Activated CD8-positive, alpha-beta T cell treated with anti-CD3 and anti-CD28 coated beads, Interleukin-2, amount 10 ng/mL, durations not matched to agents 7 days and 5 days (primary cell): ENCODE measurements around the gene SHC3. TPM values are rescaled to one million over a fixed set of nuclear protein-coding genes. Genes with fewer than 3 reads are reported as not detected.

Source experiments
- ATAC-seq: fragments of 150-1000 bp; cut with Tn5 transposase; one replicate; pipeline ENCODE4 v1.10.0; 2021; ENCODE audit warnings: moderate library complexity
- CTCF ChIA-PET: fragments of 350-600 bp; sonication (Branson Sonifier 250); formaldehyde crosslinking; loops from one replicate; lab custom pipeline; 2021; ENCODE audit warnings: antibody characterized with exemption; lab: Charles Lee
- POLR2A ChIA-PET: fragments of 350-600 bp; sonication (Branson Sonifier 250); formaldehyde crosslinking; loops from one replicate; lab custom pipeline; 2021; ENCODE audit warnings: antibody characterized with exemption; lab: Charles Lee
- DNase-seq: peaks from one replicate; pipeline ENCODE4 v3.0.0-alpha.2; 2020
- H3K27ac Mint-ChIP-seq: one replicate; pipeline ENCODE4 v1.8.0; 2021; ENCODE audit warnings: mild to moderate bottlenecking, mixed read lengths
- H3K27me3 Mint-ChIP-seq: one replicate; pipeline ENCODE4 v1.8.0; 2021; ENCODE audit warnings: low read depth, mixed read lengths
- H3K36me3 Mint-ChIP-seq: one replicate; pipeline ENCODE4 v1.8.0; 2021; ENCODE audit warnings: low read depth, mixed read lengths
- H3K4me1 Mint-ChIP-seq: one replicate; pipeline ENCODE4 v1.8.0; 2021; ENCODE audit warnings: low read depth, mixed read lengths
- H3K4me3 Mint-ChIP-seq: one replicate; pipeline ENCODE4 v1.8.0; 2021; ENCODE audit warnings: mild to moderate bottlenecking, mixed read lengths
- H3K9me3 Mint-ChIP-seq: one replicate; pipeline ENCODE4 v1.8.0; 2022; ENCODE audit warnings: mixed read lengths; ENCODE audit not compliant: insufficient read depth
- total RNA-seq, 2 experiments: library from RNA; stranded (reverse); gene quantifications; one replicate each; pipeline ENCODE4 v1.2.3, GENCODE V29; 2021

The SHC3 gene
- total RNA-seq, 2 experiments from 2014 or later, result not detected

- H3K27me3 Mint-ChIP-seq, result peaks cover 26% of the 10 kb centered on the region
- H3K36me3 Mint-ChIP-seq, result no peaks in the 10 kb centered on the region
- POLR2A ChIA-PET, result no interaction called here
- ATAC-seq (peak; percentile 60), DNase-seq (no peak)
- CTCF ChIA-PET, result no interaction called here
- no peak within 1 kb of the TSS for H3K27ac Mint-ChIP-seq
- H3K9me3 Mint-ChIP-seq, result no peaks in the 10 kb centered on the region
- H3K4me3 Mint-ChIP-seq, result no peak within 1 kb of the TSS
- H3K4me1 Mint-ChIP-seq, result peaks cover 16% of the 10 kb centered on the region
Measured at GRCh38 chr9:88991066-88992034, 187.3 kb downstream of the SHC3 start, which contains the start of gene S1PR3. S1PR3 (plus strand) TSS chr9:88991468; CDS start chr9:89001201, 9,733 bp downstream.

- ChIA-PET CTCF (no interaction called here), POLR2A (no interaction called here)
- Mint-ChIP-seq H3K27ac (no peak overlapping the region), H3K27me3 (peaks cover 26% of the 10 kb centered on the region), H3K4me1 (peaks cover 16% of the 10 kb centered on the region), H3K4me3 (no peak overlapping the region), H3K36me3 (no peaks in the 10 kb centered on the region), H3K9me3 (no peaks in the 10 kb centered on the region)
- ATAC-seq (no peak), DNase-seq (no peak)
Measured at GRCh38 chr9:88990729-88991065, 187.9 kb downstream of the SHC3 start.

GRCh38 chr9:88990041-88990728, 188.4 kb downstream of the SHC3 start:
- peaks cover 16% of the 10 kb centered on the region for H3K4me1 Mint-ChIP-seq
- H3K9me3 Mint-ChIP-seq, result no peaks in the 10 kb centered on the region
- CTCF ChIA-PET, result interaction anchor here (1.6 kb wide), 1 partner anchor 67 kb away, joined by 4 read pairs; no protein-coding TSS in a partner anchor
- DNase-seq, result no peak
- H3K36me3 Mint-ChIP-seq, result no peaks in the 10 kb centered on the region
- no peak overlapping the region for H3K27ac Mint-ChIP-seq
- peaks cover 26% of the 10 kb centered on the region for H3K27me3 Mint-ChIP-seq
- ATAC-seq, result no peak
- POLR2A ChIA-PET, result no interaction called here
- H3K4me3 Mint-ChIP-seq, result no peak overlapping the region

- CTCF ChIA-PET, result interaction anchor here (0.6 to 1.6 kb wide), 3 partner anchors 66 to 831 kb away, joined by 3 to 4 read pairs (median 3); no protein-coding TSS in a partner anchor
- H3K27ac Mint-ChIP-seq, result no peak overlapping the region
- peak; percentile 48 for ATAC-seq
- H3K4me1 Mint-ChIP-seq, result peaks cover 16% of the 10 kb centered on the region
- H3K36me3 Mint-ChIP-seq, result no peaks in the 10 kb centered on the region
- POLR2A ChIA-PET, result no interaction called here
- peaks cover 28% of the 10 kb centered on the region for H3K27me3 Mint-ChIP-seq
- DNase-seq, result no peak
- no peaks in the 10 kb centered on the region for H3K9me3 Mint-ChIP-seq
- no peak overlapping the region for H3K4me3 Mint-ChIP-seq
Measured at GRCh38 chr9:88988796-88989641, 189.6 kb downstream of the SHC3 start.

- H3K4me1 Mint-ChIP-seq, result peaks cover 16% of the 10 kb centered on the region
- CTCF ChIA-PET, result interaction anchor here (1.0 kb wide), 1 partner anchor 409 kb away, joined by 3 read pairs; no protein-coding TSS in a partner anchor
- no peak for DNase-seq
Measured at GRCh38 chr9:88987661-88988060, 191.0 kb downstream of the SHC3 start.

GRCh38 chr9:88986776-88987175, 191.8 kb downstream of the SHC3 start:
- Mint-ChIP-seq H3K4me1 (peaks cover 12% of the 10 kb centered on the region), H3K27me3 (peaks cover 19% of the 10 kb centered on the region), H3K27ac (no peak overlapping the region), H3K9me3 (no peaks in the 10 kb centered on the region), H3K36me3 (no peaks in the 10 kb centered on the region), H3K4me3 (no peak overlapping the region)
- ATAC-seq, result no peak
- DNase-seq, result no peak
- POLR2A ChIA-PET, result no interaction called here
- CTCF ChIA-PET, result no interaction called here

More at GRCh38 chr9:88987661-88988060, 191.0 kb downstream of the SHC3 start:
- H3K27ac Mint-ChIP-seq, result no peak overlapping the region
- ATAC-seq, result no peak
- H3K4me3 Mint-ChIP-seq, result no peak overlapping the region
- POLR2A ChIA-PET, result interaction anchor here (0.7 kb wide), 1 partner anchor 118 kb away, joined by 3 read pairs; no protein-coding TSS in a partner anchor
- H3K27me3 Mint-ChIP-seq, result peaks cover 23% of the 10 kb centered on the region
- no peaks in the 10 kb centered on the region for H3K9me3 Mint-ChIP-seq
- H3K36me3 Mint-ChIP-seq, result no peaks in the 10 kb centered on the region

- ChIA-PET POLR2A (no interaction called here), CTCF (no interaction called here)
- peaks cover 18% of the 10 kb centered on the region for H3K27me3 Mint-ChIP-seq
Measured at GRCh38 chr9:88985616-88986015, 193.0 kb downstream of the SHC3 start.

GRCh38 chr9:88984543-88984883, 194.1 kb downstream of the SHC3 start:
- Mint-ChIP-seq H3K4me3 (no peak overlapping the region), H3K9me3 (no peaks in the 10 kb centered on the region), H3K27ac (no peak overlapping the region), H3K27me3 (peaks cover 18% of the 10 kb centered on the region), H3K36me3 (no peaks in the 10 kb centered on the region), H3K4me1 (peaks cover 7% of the 10 kb centered on the region)
- DNase-seq (no peak), ATAC-seq (no peak)
- CTCF ChIA-PET, result no interaction called here
- POLR2A ChIA-PET, result no interaction called here

More at GRCh38 chr9:88985616-88986015, 193.0 kb downstream of the SHC3 start:
- Mint-ChIP-seq H3K27ac (no peak overlapping the region), H3K36me3 (no peaks in the 10 kb centered on the region), H3K9me3 (no peaks in the 10 kb centered on the region), H3K4me3 (no peak overlapping the region), H3K4me1 (peaks cover 11% of the 10 kb centered on the region)
- ATAC-seq (no peak), DNase-seq (no peak)

- no peak overlapping the region for H3K4me3 Mint-ChIP-seq
- DNase-seq (no peak), ATAC-seq (no peak)
- CTCF ChIA-PET, result no interaction called here
- H3K9me3 Mint-ChIP-seq, result no peaks in the 10 kb centered on the region
- no peaks in the 10 kb centered on the region for H3K36me3 Mint-ChIP-seq
- H3K4me1 Mint-ChIP-seq, result peaks cover 2% of the 10 kb centered on the region
- no peak overlapping the region for H3K27ac Mint-ChIP-seq
- POLR2A ChIA-PET, result no interaction called here
- H3K27me3 Mint-ChIP-seq, result peaks cover 18% of the 10 kb centered on the region
Measured at GRCh38 chr9:88983865-88984542, 194.6 kb downstream of the SHC3 start.

GRCh38 chr9:88980740-88981203, 197.8 kb downstream of the SHC3 start:
- DNase-seq, result no peak
- no peaks in the 10 kb centered on the region for H3K4me1 Mint-ChIP-seq
- H3K27ac Mint-ChIP-seq, result no peak overlapping the region
- POLR2A ChIA-PET, result no interaction called here
- no peak for ATAC-seq
- H3K36me3 Mint-ChIP-seq, result no peaks in the 10 kb centered on the region
- CTCF ChIA-PET, result no interaction called here
- no peak overlapping the region for H3K4me3 Mint-ChIP-seq
- H3K27me3 Mint-ChIP-seq, result peaks cover 12% of the 10 kb centered on the region
- no peaks in the 10 kb centered on the region for H3K9me3 Mint-ChIP-seq

GRCh38 chr9:88979791-88980190, 198.8 kb downstream of the SHC3 start:
- Mint-ChIP-seq H3K4me1 (no peaks in the 10 kb centered on the region), H3K27ac (no peak overlapping the region), H3K9me3 (no peaks in the 10 kb centered on the region), H3K27me3 (peaks cover 10% of the 10 kb centered on the region), H3K36me3 (no peaks in the 10 kb centered on the region), H3K4me3 (no peak overlapping the region)
- DNase-seq (no peak), ATAC-seq (no peak)
- CTCF ChIA-PET, result no interaction called here
- POLR2A ChIA-PET, result no interaction called here
